ENCODE measurements around the gene ZNF619. TPM values are rescaled to one million over a fixed set of nuclear protein-coding genes. Genes with fewer than 3 reads are reported as not detected.

Gene ZNF619
- total RNA-seq, 1 donor from 2014 or later = 7.3 TPM

GRCh38 chr3:40523781-40524180 is 46.9 kb downstream of the ZNF619 start:
- H3K27ac Mint-ChIP-seq = peak overlapping the region; percentile 96
- no peak for TF ChIP-seq CTCF (conservative IDR thresholded peaks at IDR 0.05)
- no peaks in the 10 kb centered on the region for H3K9me3 Mint-ChIP-seq
- H3K27me3 Mint-ChIP-seq = no peaks in the 10 kb centered on the region
- H3K36me3 Mint-ChIP-seq = peaks cover 18% of the 10 kb centered on the region
- H3K4me1 Mint-ChIP-seq (ENCODE audit: unreplicated experiment) = peaks cover 20% of the 10 kb centered on the region
- DNase-seq (ENCODE audit: extremely low spot score, unreplicated experiment) = no peak
- peak overlapping the region; percentile 99 for H3K4me3 Mint-ChIP-seq

- no peaks in the 10 kb centered on the region for H3K27me3 Mint-ChIP-seq
- DNase-seq (ENCODE audit: extremely low spot score, unreplicated experiment) = no peak
- TF ChIP-seq CTCF (conservative IDR thresholded peaks at IDR 0.05) = no peak
- peaks cover 20% of the 10 kb centered on the region for H3K4me1 Mint-ChIP-seq (ENCODE audit: unreplicated experiment)
- H3K4me3 Mint-ChIP-seq = peak overlapping the region; percentile 99
- no peaks in the 10 kb centered on the region for H3K9me3 Mint-ChIP-seq
- peaks cover 18% of the 10 kb centered on the region for H3K36me3 Mint-ChIP-seq
- H3K27ac Mint-ChIP-seq = peak overlapping the region; percentile 96
Measured at GRCh38 chr3:40524222-40524567, 47.3 kb downstream of the ZNF619 start.

GRCh38 chr3:40524568-40525285 is 47.8 kb downstream of the ZNF619 start, which contains the start of gene ZNF621:
ZNF621 (plus strand) TSS chr3:40524960; CDS start chr3:40525841, 881 bp downstream.
- Mint-ChIP-seq H3K36me3 (peaks cover 22% of the 10 kb centered on the region), H3K4me1 (ENCODE audit: unreplicated experiment) (peaks cover 20% of the 10 kb centered on the region), H3K9me3 (no peaks in the 10 kb centered on the region), H3K27ac (peak within 1 kb of the TSS; percentile 96), H3K27me3 (no peaks in the 10 kb centered on the region), H3K4me3 (peak within 1 kb of the TSS; percentile 99)
- DNase-seq (ENCODE audit: extremely low spot score, unreplicated experiment) = peak; percentile 92
- TF ChIP-seq CTCF (conservative IDR thresholded peaks at IDR 0.05) = no peak

GRCh38 chr3:40528426-40528825 is 51.5 kb downstream of the ZNF619 start:
- no peak for TF ChIP-seq CTCF (conservative IDR thresholded peaks at IDR 0.05)
- H3K27ac Mint-ChIP-seq = no peak overlapping the region
- DNase-seq (ENCODE audit: extremely low spot score, unreplicated experiment) = no peak
- no peaks in the 10 kb centered on the region for H3K27me3 Mint-ChIP-seq
- H3K4me1 Mint-ChIP-seq (ENCODE audit: unreplicated experiment) = peaks cover 20% of the 10 kb centered on the region
- peaks cover 57% of the 10 kb centered on the region for H3K36me3 Mint-ChIP-seq
- H3K4me3 Mint-ChIP-seq = peak overlapping the region; percentile 9
- peaks cover 8% of the 10 kb centered on the region for H3K9me3 Mint-ChIP-seq

- no peaks in the 10 kb centered on the region for H3K4me1 Mint-ChIP-seq (ENCODE audit: unreplicated experiment)
- peaks cover 81% of the 10 kb centered on the region for H3K36me3 Mint-ChIP-seq
- H3K4me3 Mint-ChIP-seq = no peak overlapping the region
- peaks cover 8% of the 10 kb centered on the region for H3K9me3 Mint-ChIP-seq
- no peaks in the 10 kb centered on the region for H3K27me3 Mint-ChIP-seq
- no peak for DNase-seq (ENCODE audit: extremely low spot score, unreplicated experiment)
- H3K27ac Mint-ChIP-seq = no peak overlapping the region
- TF ChIP-seq CTCF (conservative IDR thresholded peaks at IDR 0.05) = no peak
Measured at GRCh38 chr3:40532252-40532651, 55.3 kb downstream of the ZNF619 start.
